Liver (tissue), 9 donors: ENCODE results near the gene PKHD1. TPM values are rescaled to one million over a fixed set of nuclear protein-coding genes. Genes with fewer than 3 reads are reported as not detected.

ENCODE experiments used
- DNase-seq: peaks from one replicate; pipeline ENCODE4 v3.0.0-alpha.2; 2017; ENCODE audit warnings: low spot score
- H3K27ac ChIP-seq, 2 donors: one replicate each; pipeline ENCODE4 v1.7.0; 2013; ENCODE audit warnings: inconsistent platforms in 2 of 2, low read length in 2 of 2, control low read depth in 1 of 2, low read depth in 1 of 2, mild to moderate bottlenecking in 1 of 2
- H3K27me3 ChIP-seq, 4 donors: one replicate each; pipeline versions ENCODE4 v1.6.1 to v1.7.0; 2013; ENCODE audit warnings: low read length in 3 of 4, inconsistent platforms in 1 of 4, mild to moderate bottlenecking in 1 of 4, moderate library complexity in 1 of 4; ENCODE audit not compliant: control insufficient read depth in 4 of 4, insufficient read depth in 4 of 4
- H3K36me3 ChIP-seq, 4 donors: one replicate each; pipeline versions ENCODE4 v1.6.1 to v1.7.0; 2013; ENCODE audit warnings: low read length in 3 of 4, mild to moderate bottlenecking in 3 of 4, low read depth in 1 of 4, moderate library complexity in 1 of 4; ENCODE audit not compliant: control insufficient read depth in 4 of 4, insufficient read depth in 3 of 4
- H3K4me1 ChIP-seq, 4 donors: one replicate each; pipeline versions ENCODE4 v1.6.1 to v1.7.0; 2013; ENCODE audit warnings: low read length in 3 of 4, mild to moderate bottlenecking in 3 of 4, moderate library complexity in 1 of 4; ENCODE audit not compliant: control insufficient read depth in 4 of 4, insufficient read depth in 4 of 4
- H3K4me3 ChIP-seq, 3 donors: one replicate each; pipeline versions ENCODE4 v1.6.1 to v1.7.0; 2013; ENCODE audit warnings: low read length in 3 of 3, control low read depth in 1 of 3, low read depth in 1 of 3, mild to moderate bottlenecking in 1 of 3
- H3K9ac ChIP-seq, 2 donors: one replicate each; pipeline ENCODE4 v1.7.0; 2013; ENCODE audit warnings: low read length in 2 of 2, mild to moderate bottlenecking in 2 of 2, moderate library complexity in 2 of 2, control low read depth in 1 of 2, low read depth in 1 of 2
- H3K9me3 ChIP-seq, 4 donors: one replicate each; pipeline versions ENCODE4 v1.6.1 to v1.7.0; 2013; ENCODE audit warnings: low read length in 3 of 4; ENCODE audit not compliant: control insufficient read depth in 4 of 4
- ATF3 ChIP-seq: IDR thresholded peaks from 2 replicates; pipeline ENCODE4 v1.6.1; 2016; ENCODE audit warnings: antibody characterized with exemption
- EGR1 ChIP-seq, 2 donors: IDR thresholded peaks; 2 replicates each; pipeline ENCODE4 v1.6.1; 2016 to 2018; ENCODE audit warnings: antibody characterized with exemption in 2 of 2, low read depth in 2 of 2
- FOXA1 ChIP-seq: IDR thresholded peaks from 2 replicates; pipeline ENCODE4 v1.6.1; 2016; ENCODE audit warnings: antibody characterized with exemption
- GABPA ChIP-seq, 2 donors: IDR thresholded peaks in 1 of 2; conservative IDR thresholded peaks in 1 of 2; 2 replicates each; pipeline ENCODE4 v1.6.1; 2016; ENCODE audit warnings: antibody characterized with exemption in 2 of 2, mild to moderate bottlenecking in 1 of 2, moderate library complexity in 1 of 2
- HNF4A ChIP-seq, 2 donors: conservative IDR thresholded peaks; 2 replicates each; pipeline ENCODE4 v1.6.1; 2016; ENCODE audit warnings: antibody characterized with exemption in 2 of 2, mild to moderate bottlenecking in 2 of 2
- HNF4G ChIP-seq: IDR thresholded peaks from 2 replicates; pipeline ENCODE4 v1.6.1; 2016; ENCODE audit warnings: antibody characterized with exemption
- JUND ChIP-seq, 2 donors: IDR thresholded peaks; 2 replicates each; pipeline ENCODE4 v1.6.1; 2016; ENCODE audit warnings: antibody characterized with exemption in 2 of 2
- NR2F2 ChIP-seq: IDR thresholded peaks from 2 replicates; pipeline ENCODE4 v1.6.1; 2016; ENCODE audit warnings: antibody characterized with exemption
- RAD21 ChIP-seq, 2 donors: IDR thresholded peaks; 2 replicates each; pipeline ENCODE4 v1.6.1; 2016; ENCODE audit warnings: antibody characterized with exemption in 2 of 2, mild to moderate bottlenecking in 2 of 2
- REST ChIP-seq: IDR thresholded peaks from 2 replicates; pipeline ENCODE4 v1.6.1; 2016; ENCODE audit warnings: antibody characterized with exemption, mild to moderate bottlenecking
- RXRA ChIP-seq, 2 donors: IDR thresholded peaks; 2 replicates each; pipeline ENCODE4 v1.6.1; 2017 to 2018; ENCODE audit warnings: antibody characterized with exemption in 2 of 2, mild to moderate bottlenecking in 1 of 2
- SP1 ChIP-seq: IDR thresholded peaks from 2 replicates; pipeline ENCODE4 v1.6.1; 2018; ENCODE audit warnings: antibody characterized with exemption, mild to moderate bottlenecking
- TAF1 ChIP-seq: conservative IDR thresholded peaks from 2 replicates; pipeline ENCODE4 v1.6.1; 2016; ENCODE audit warnings: antibody characterized with exemption, mild to moderate bottlenecking
- WGBS: extraction: QIAGEN DNeasy Blood & Tissue Kit; methylation state at CpG from one replicate; pipeline ENCODE4 v1.1.7; 2013; 5-methylcytosine and 5-hydroxymethylcytosine counted together
- polyA plus RNA-seq, 2 donors: library from polyadenylated mRNA; stranded (reverse) in 1 of 2; unstranded in 1 of 2; fragments of 200-250 nt in 1 of 2; fragments of >200 nt in 1 of 2; fragmentation: Nextera tagmentation in 1 of 2; extraction: Ambion mirVana in 1 of 2; gene quantifications; one replicate each; pipeline versions ENCODE4 v1.2.1 to v1.2.3, GENCODE V29; 2013 to 2015
- total RNA-seq, 2 donors: library from RNA; depleted of rRNA; stranded (reverse); fragments of >200 nt; gene quantifications; one replicate each; pipeline ENCODE4 v1.2.3, GENCODE V29; 2014
- donor health status: healthy.
- donor health status: healthy.
- donor health status: healthy.
- donor health status: healthy.
- donor health status: healthy.

Gene PKHD1
- total and polyA plus RNA-seq, 4 donors: 0.45 to 10.6 (median 3.2) TPM

GRCh38 chr6:51954681-51955080, 132.7 kb downstream of the PKHD1 start:
- no peak overlapping the region for H3K4me3 ChIP-seq
- TF ChIP-seq REST (no peak), ATF3 (no peak), JUND (IDR thresholded peaks at IDR 0.05) (no peak)
- H3K9me3 ChIP-seq: no peaks in the 10 kb centered on the region
- no peaks in the 10 kb centered on the region for H3K27me3 ChIP-seq
- no peak overlapping the region for H3K9ac ChIP-seq
- H3K27ac ChIP-seq: no peak overlapping the region
- no peaks in the 10 kb centered on the region for H3K4me1 ChIP-seq
- no peaks in the 10 kb centered on the region for H3K36me3 ChIP-seq
- DNase-seq: no peak
- WGBS: 75% methylated on average over 3 of the region's 3 CpGs

- H3K9me3 ChIP-seq: no peaks in the 10 kb centered on the region
- TF ChIP-seq GABPA (IDR thresholded peaks at IDR 0.05 in 1 of 2, conservative IDR thresholded peaks at IDR 0.05 in 1 of 2) (no peak), RAD21 (IDR thresholded peaks at IDR 0.05) (no peak), ATF3 (no peak), HNF4A (conservative IDR thresholded peaks at IDR 0.05) (no peak), EGR1 (IDR thresholded peaks at IDR 0.05; ENCODE audit: low read depth in 2 of 2) (no peak), REST (no peak), TAF1 (no peak), SP1 (no peak), HNF4G (no peak), RXRA (IDR thresholded peaks at IDR 0.05) (no peak), FOXA1 (no peak), NR2F2 (no peak), JUND (IDR thresholded peaks at IDR 0.05) (no peak)
- DNase-seq: no peak
- H3K27ac ChIP-seq: no peak overlapping the region
- no peak overlapping the region for H3K9ac ChIP-seq
- no peak overlapping the region for H3K4me3 ChIP-seq
- H3K4me1 ChIP-seq: no peaks in the 10 kb centered on the region
- no peaks in the 10 kb centered on the region for H3K36me3 ChIP-seq
- no peaks in the 10 kb centered on the region for H3K27me3 ChIP-seq
These were observed 134.2 kb downstream of the PKHD1 start for GRCh38 chr6:51953246-51953645.
